ENCODE results near the gene CLCN1. TPM values are rescaled to one million over a fixed set of nuclear protein-coding genes. Genes with fewer than 3 reads are reported as not detected.

CLCN1 gene
- total RNA-seq, 2 experiments from 2014 or later: not detected

DNA sequence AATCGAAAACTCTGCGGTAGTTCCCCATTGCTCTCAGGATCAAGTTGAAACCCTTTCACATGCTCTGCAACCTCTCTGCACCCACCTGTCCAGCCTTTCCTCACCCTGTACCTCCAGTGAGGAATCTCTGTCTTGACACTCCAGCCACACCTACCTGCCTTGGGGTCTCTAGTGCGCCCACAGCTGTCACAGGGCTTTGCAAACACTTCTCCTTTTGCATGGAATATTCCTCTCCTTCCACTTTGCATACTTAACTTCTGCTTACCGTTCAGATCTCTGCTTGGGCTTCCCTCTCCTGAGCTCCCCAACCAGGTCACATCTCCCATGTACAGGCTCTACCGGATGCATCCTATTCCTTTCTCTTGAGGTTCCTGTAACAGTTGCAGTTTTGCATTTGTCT, 58.6 kb downstream of the CLCN1 start:
- H3K9me3 Mint-ChIP-seq: no peaks in the 10 kb centered on the region
- no peaks in the 10 kb centered on the region for H3K27me3 Mint-ChIP-seq (ENCODE audit: low read depth)
- H3K4me1 Mint-ChIP-seq (ENCODE audit: low read depth): peaks cover 59% of the 10 kb centered on the region
- H3K27ac Mint-ChIP-seq: peak overlapping the region; percentile 84
- H3K4me3 Mint-ChIP-seq: no peak overlapping the region
- no peaks in the 10 kb centered on the region for H3K36me3 Mint-ChIP-seq (ENCODE audit: low read depth)
- CTCF ChIA-PET: interaction anchor here (1.0 to 1.4 kb wide), 2 partner anchors 35 to 134 kb away, joined by 3 to 10 read pairs; no protein-coding TSS in a partner anchor
- intact Hi-C loops (cut with micrococcal nuclease): loop anchor here (5.0 to 10.0 kb wide), 2 partner anchors 33 to 1460 kb away; partner anchors contain the start of genes EPHA1 and TPK1
- DNase-seq: no peak

GRCh38 chr7:143375298-143376034, 59.6 kb downstream of the CLCN1 start:
- H3K36me3 Mint-ChIP-seq (ENCODE audit: low read depth): no peaks in the 10 kb centered on the region
- H3K9me3 Mint-ChIP-seq: no peaks in the 10 kb centered on the region
- intact Hi-C loops (cut with micrococcal nuclease): loop anchor here (5.0 to 10.0 kb wide), 2 partner anchors 523 to 1459 kb away; partner anchors contain the start of gene TPK1
- peak; percentile 56 for DNase-seq
- H3K27me3 Mint-ChIP-seq (ENCODE audit: low read depth): no peaks in the 10 kb centered on the region
- peak overlapping the region; percentile 84 for H3K27ac Mint-ChIP-seq
- CTCF ChIA-PET: interaction anchor here (0.9 to 1.4 kb wide), 6 partner anchors 32 to 135 kb away, joined by 3 to 10 read pairs (median 3); partner anchors contain the start of gene GSTK1
- H3K4me1 Mint-ChIP-seq (ENCODE audit: low read depth): peaks cover 63% of the 10 kb centered on the region
- no peak overlapping the region for H3K4me3 Mint-ChIP-seq

- CTCF ChIA-PET: interaction anchor here (0.5 to 1.6 kb wide), 4 partner anchors 31 to 119 kb away, joined by 3 to 5 read pairs (median 4); no protein-coding TSS in a partner anchor
- no peaks in the 10 kb centered on the region for H3K36me3 Mint-ChIP-seq (ENCODE audit: low read depth)
- no peak overlapping the region for H3K27ac Mint-ChIP-seq
- DNase-seq: no peak
- intact Hi-C loops (cut with micrococcal nuclease): loop anchor here (5.0 to 10.0 kb wide), 2 partner anchors 524 to 1458 kb away; partner anchors contain the start of gene TPK1
- peaks cover 63% of the 10 kb centered on the region for H3K4me1 Mint-ChIP-seq (ENCODE audit: low read depth)
- H3K27me3 Mint-ChIP-seq (ENCODE audit: low read depth): no peaks in the 10 kb centered on the region
- H3K4me3 Mint-ChIP-seq: no peak overlapping the region
- H3K9me3 Mint-ChIP-seq: no peaks in the 10 kb centered on the region
Observed at GRCh38 chr7:143376396-143376795, 60.5 kb downstream of the CLCN1 start.

- H3K36me3 Mint-ChIP-seq (ENCODE audit: low read depth): no peaks in the 10 kb centered on the region
- intact Hi-C loops (cut with micrococcal nuclease): loop anchor here (1.0 to 10.0 kb wide), 11 partner anchors 7 to 1641 kb away; partner anchors contain the start of genes GSTK1, SSBP1 and TPK1
- no peak for DNase-seq
- H3K4me1 Mint-ChIP-seq (ENCODE audit: low read depth): peaks cover 40% of the 10 kb centered on the region
- no peaks in the 10 kb centered on the region for H3K27me3 Mint-ChIP-seq (ENCODE audit: low read depth)
- no peaks in the 10 kb centered on the region for H3K9me3 Mint-ChIP-seq
- H3K4me3 Mint-ChIP-seq: peak overlapping the region; percentile 82
- H3K27ac Mint-ChIP-seq: peak overlapping the region; percentile 92
- CTCF ChIA-PET: interaction anchor here (0.6 to 4.1 kb wide), 23 partner anchors 10 to 1167 kb away, joined by 3 to 73 read pairs (median 4); partner anchors contain the start of gene EPHA1
Observed at GRCh38 chr7:143379611-143380259, 63.8 kb downstream of the CLCN1 start.

- intact Hi-C loops (cut with micrococcal nuclease): loop anchor here (1.0 to 5.0 kb wide), 9 partner anchors 8 to 1641 kb away; partner anchors contain the start of genes GSTK1 and SSBP1
- CTCF ChIA-PET: interaction anchor here (0.6 to 4.1 kb wide), 21 partner anchors 11 to 1167 kb away, joined by 3 to 73 read pairs (median 5); partner anchors contain the start of gene EPHA1
- DNase-seq: peak; percentile 93
- Mint-ChIP-seq H3K9me3 (no peaks in the 10 kb centered on the region), H3K36me3 (ENCODE audit: low read depth) (no peaks in the 10 kb centered on the region), H3K27ac (peak overlapping the region; percentile 92), H3K4me3 (peak overlapping the region; percentile 82), H3K27me3 (ENCODE audit: low read depth) (no peaks in the 10 kb centered on the region), H3K4me1 (ENCODE audit: low read depth) (peaks cover 35% of the 10 kb centered on the region)
Observed at GRCh38 chr7:143380260-143380645, 64.3 kb downstream of the CLCN1 start.

DNA sequence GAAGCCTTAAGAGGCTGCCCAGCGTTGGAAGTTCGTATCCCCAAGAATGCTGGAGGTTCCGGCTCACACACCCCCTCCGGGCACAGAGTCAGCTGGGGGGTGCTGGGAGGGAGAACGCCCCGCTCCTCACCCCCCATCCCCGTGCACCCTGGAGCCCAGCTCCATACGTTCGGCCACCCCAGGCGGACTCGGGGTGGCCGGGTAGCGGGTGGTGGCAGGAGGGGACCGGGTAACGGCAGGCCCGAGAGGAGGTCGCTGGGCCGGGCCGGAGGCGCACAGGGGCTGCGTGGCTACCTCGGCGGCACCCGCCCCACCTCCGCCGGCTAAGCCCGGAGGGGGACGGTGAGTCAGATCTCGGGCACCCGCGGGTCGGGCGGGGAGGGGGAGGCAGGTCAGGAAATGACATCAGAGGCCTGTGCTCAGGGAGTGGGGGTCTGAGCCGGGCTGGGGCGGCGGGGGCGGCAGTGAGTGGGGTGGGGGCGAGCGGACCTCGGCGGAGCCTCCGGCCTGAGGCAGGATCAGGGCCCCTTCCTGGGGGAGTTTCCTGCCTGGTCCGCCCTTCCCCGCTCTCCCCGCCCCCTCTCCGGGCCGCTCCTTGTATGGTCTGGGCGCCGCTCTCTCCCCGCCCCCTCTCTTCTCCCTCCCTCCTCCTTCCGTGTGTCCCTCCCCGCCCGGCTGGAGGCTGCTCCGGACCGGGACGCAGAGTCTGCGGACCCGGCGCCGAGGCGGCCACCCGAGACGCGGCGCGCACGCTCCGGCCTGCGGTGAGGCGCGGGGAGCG, 64.9 kb downstream of the CLCN1 start, which contains the start of gene ZYX:
ZYX (plus strand) TSS at position 700 of the 781 bp plus-strand sequence. CDS start 227 bp downstream, outside the sequence.
- intact Hi-C loops (cut with micrococcal nuclease): loop anchor here (1.0 to 5.0 kb wide), 11 partner anchors 9 to 1642 kb away; partner anchors contain the start of genes CASP2, GSTK1 and SSBP1
- Mint-ChIP-seq H3K36me3 (ENCODE audit: low read depth) (no peaks in the 10 kb centered on the region), H3K4me1 (ENCODE audit: low read depth) (peaks cover 29% of the 10 kb centered on the region), H3K9me3 (no peaks in the 10 kb centered on the region), H3K27me3 (ENCODE audit: low read depth) (no peaks in the 10 kb centered on the region), H3K4me3 (peak within 1 kb of the TSS; percentile 82), H3K27ac (peak within 1 kb of the TSS; percentile 92)
- peak; percentile 93 for DNase-seq
- CTCF ChIA-PET: interaction anchor here (0.6 to 4.1 kb wide), 17 partner anchors 11 to 140 kb away, joined by 3 to 73 read pairs (median 6); partner anchors contain the start of gene EPHA1

- CTCF ChIA-PET: interaction anchor here (0.6 to 4.1 kb wide), 3 partner anchors 25 to 139 kb away, joined by 3 to 73 read pairs (median 3); partner anchors contain the start of gene EPHA1
- peaks cover 23% of the 10 kb centered on the region for H3K4me1 Mint-ChIP-seq (ENCODE audit: low read depth)
- H3K27ac Mint-ChIP-seq: peak overlapping the region; percentile 51
- no peaks in the 10 kb centered on the region for H3K9me3 Mint-ChIP-seq
- peak overlapping the region; percentile 59 for H3K4me3 Mint-ChIP-seq
- intact Hi-C loops (cut with micrococcal nuclease): loop anchor here (1.0 to 5.0 kb wide), 6 partner anchors 36 to 1643 kb away; partner anchors contain the start of genes CASP2 and SSBP1
- no peaks in the 10 kb centered on the region for H3K27me3 Mint-ChIP-seq (ENCODE audit: low read depth)
- no peaks in the 10 kb centered on the region for H3K36me3 Mint-ChIP-seq (ENCODE audit: low read depth)
- DNase-seq: no peak
Observed at GRCh38 chr7:143381427-143382125, 65.7 kb downstream of the CLCN1 start.

GRCh38 chr7:143382126-143382790, 66.3 kb downstream of the CLCN1 start:
- no peak for DNase-seq
- H3K36me3 Mint-ChIP-seq (ENCODE audit: low read depth): no peaks in the 10 kb centered on the region
- H3K27ac Mint-ChIP-seq: no peak overlapping the region
- peaks cover 21% of the 10 kb centered on the region for H3K4me1 Mint-ChIP-seq (ENCODE audit: low read depth)
- H3K4me3 Mint-ChIP-seq: peak overlapping the region; percentile 59
- intact Hi-C loops (cut with micrococcal nuclease): loop anchor here (5.0 kb wide), 1 partner anchor 125 kb away; no protein-coding TSS in a partner anchor
- no peaks in the 10 kb centered on the region for H3K27me3 Mint-ChIP-seq (ENCODE audit: low read depth)
- H3K9me3 Mint-ChIP-seq: no peaks in the 10 kb centered on the region
- CTCF ChIA-PET: interaction anchor here (0.6 to 4.1 kb wide), 5 partner anchors 24 to 142 kb away, joined by 3 to 73 read pairs (median 3); partner anchors contain the start of gene EPHA1

DNA sequence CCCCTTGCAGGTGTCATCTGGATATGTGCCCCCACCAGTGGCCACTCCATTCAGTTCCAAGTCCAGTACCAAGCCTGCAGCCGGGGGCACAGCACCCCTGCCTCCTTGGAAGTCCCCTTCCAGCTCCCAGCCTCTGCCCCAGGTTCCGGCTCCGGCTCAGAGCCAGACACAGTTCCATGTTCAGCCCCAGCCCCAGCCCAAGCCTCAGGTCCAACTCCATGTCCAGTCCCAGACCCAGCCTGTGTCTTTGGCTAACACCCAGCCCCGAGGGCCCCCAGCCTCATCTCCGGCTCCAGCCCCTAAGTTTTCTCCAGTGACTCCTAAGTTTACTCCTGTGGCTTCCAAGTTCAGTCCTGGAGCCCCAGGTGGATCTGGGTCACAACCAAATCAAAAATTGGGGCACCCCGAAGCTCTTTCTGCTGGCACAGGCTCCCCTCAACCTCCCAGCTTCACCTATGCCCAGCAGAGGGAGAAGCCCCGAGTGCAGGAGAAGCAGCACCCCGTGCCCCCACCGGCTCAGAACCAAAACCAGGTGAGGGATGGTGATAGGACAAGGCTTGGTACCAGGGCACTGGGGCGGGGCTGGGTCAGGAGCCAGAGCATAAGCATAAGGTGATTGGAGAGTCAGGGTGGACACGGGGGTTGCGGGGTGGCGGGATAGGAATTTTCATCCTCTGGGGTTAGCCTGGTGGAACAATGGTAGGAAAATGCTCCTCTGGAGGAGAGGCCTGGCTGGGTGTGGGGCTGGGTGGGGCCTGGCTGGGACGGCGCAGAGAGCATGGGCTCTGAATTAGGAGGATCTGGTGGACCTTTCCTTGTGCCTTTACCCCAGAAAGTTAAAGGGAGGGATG, 67.1 kb downstream of the CLCN1 start:
- no peaks in the 10 kb centered on the region for H3K36me3 Mint-ChIP-seq (ENCODE audit: low read depth)

GRCh38 chr7:143383642-143383957, 67.7 kb downstream of the CLCN1 start:
- CTCF ChIA-PET: interaction anchor here (1.1 to 2.8 kb wide), 6 partner anchors 18 to 143 kb away, joined by 3 to 9 read pairs (median 4); no protein-coding TSS in a partner anchor
- Mint-ChIP-seq H3K27me3 (ENCODE audit: low read depth) (no peaks in the 10 kb centered on the region), H3K9me3 (no peaks in the 10 kb centered on the region), H3K4me3 (no peak overlapping the region), H3K36me3 (ENCODE audit: low read depth) (no peaks in the 10 kb centered on the region), H3K4me1 (ENCODE audit: low read depth) (peaks cover 12% of the 10 kb centered on the region), H3K27ac (no peak overlapping the region)
- no peak for DNase-seq
- intact Hi-C loops (cut with micrococcal nuclease): loop anchor here (5.0 kb wide), 1 partner anchor 124 kb away; no protein-coding TSS in a partner anchor

More for the DNA sequence above, 67.1 kb downstream of the CLCN1 start:
- Mint-ChIP-seq H3K9me3 (no peaks in the 10 kb centered on the region), H3K27ac (no peak overlapping the region), H3K27me3 (ENCODE audit: low read depth) (no peaks in the 10 kb centered on the region), H3K4me1 (ENCODE audit: low read depth) (peaks cover 18% of the 10 kb centered on the region), H3K4me3 (peak overlapping the region; percentile 59)
- intact Hi-C loops (cut with micrococcal nuclease): loop anchor here (5.0 kb wide), 1 partner anchor 124 kb away; no protein-coding TSS in a partner anchor
- DNase-seq: no peak
- CTCF ChIA-PET: interaction anchor here (1.1 to 2.8 kb wide), 3 partner anchors 18 to 143 kb away, joined by 3 to 9 read pairs (median 4); no protein-coding TSS in a partner anchor
